ENCODE data around the gene LAD1. TPM values are rescaled to one million over a fixed set of nuclear protein-coding genes. Genes with fewer than 3 reads are reported as not detected.

LAD1 gene
- total and polyA plus RNA-seq, 2 donors (not counting 1 experiment from before 2014, with no cell fraction given) = 0.10 TPM; not detected in 1

GRCh38 chr1:201404055-201404454 lies 4.9 kb upstream of the LAD1 start:
- intact Hi-C loops (cut with micrococcal nuclease) = no loop called here
- Histone ChIP-seq H2AFZ (ENCODE audit: insufficient read depth, low read depth, low read length, poor library complexity, severe bottlenecking) (no peak overlapping the region), H3K4me2 (replicated peaks; ENCODE audit: low read depth, low read length, poor library complexity, severe bottlenecking) (no peak overlapping the region), H3K36me3 (replicated peaks in 1 of 2; ENCODE audit: control extremely low read depth in 1 of 2, control insufficient read depth in 1 of 2, extremely low read depth in 1 of 2, insufficient read depth in 2 of 2, low read length in 1 of 2) (no peaks in the 10 kb centered on the region), H3K9me3 (ENCODE audit: control extremely low read depth in 1 of 3, control insufficient read depth in 2 of 3, insufficient read depth in 1 of 3, low read length in 2 of 3) (no peaks in the 10 kb centered on the region), H3K79me2 (ENCODE audit: control insufficient read depth, insufficient read depth, low read length) (no peaks in the 10 kb centered on the region), H3K4me1 (ENCODE audit: control insufficient read depth in 2 of 2, insufficient read depth in 2 of 2, low read length in 2 of 2) (peaks cover 0 to 4% of the 10 kb centered on the region in 2 donors), H3K9ac (ENCODE audit: low read length) (no peak overlapping the region), H3K4me3 (ENCODE audit: control extremely low read depth in 1 of 5, extremely low read depth in 1 of 5, insufficient read depth in 1 of 5, low read depth in 2 of 5, low read length in 4 of 5) (no peak overlapping the region), H4K20me1 (ENCODE audit: control insufficient read depth, insufficient read depth, low read length, poor library complexity, severe bottlenecking) (no peaks in the 10 kb centered on the region), H3K27me3 (replicated peaks in 1 of 4; ENCODE audit: control extremely low read depth in 1 of 4, control insufficient read depth in 3 of 4, insufficient read depth in 4 of 4, low read length in 3 of 4) (peaks cover 0 to 20% (median 7%) of the 10 kb centered on the region in 4 experiments), H3K27ac (ENCODE audit: low read length in 2 of 2) (no peak overlapping the region)
- WGBS (ENCODE audit: insufficient coverage) = no CpG with 5 or more reads among the region's 7 CpGs
- ATAC-seq (ENCODE audit: low read depth) (no peak), DNase-seq (no peak)
- Mint-ChIP-seq H3K9me3 (ENCODE audit: insufficient read depth) (no peaks in the 10 kb centered on the region), H3K4me1 (no peaks in the 10 kb centered on the region), H3K27ac (no peak overlapping the region), H3K4me3 (no peak overlapping the region), H3K27me3 (peaks cover 8% of the 10 kb centered on the region)
- CTCF ChIA-PET = interaction anchor here (0.9 kb wide), 1 partner anchor 20 kb away, joined by 3 read pairs; no protein-coding TSS in a partner anchor
- POLR2A ChIA-PET = no interaction called here
- TF ChIP-seq EZH2 (IDR thresholded peaks at IDR 0.05; ENCODE audit: borderline replicate concordance, insufficient read depth, low read depth, low read length, poor library complexity, severe bottlenecking) (no peak), CTCF (IDR thresholded peaks at IDR 0.05) (no peak)

- Histone ChIP-seq H3K4me1 (ENCODE audit: control insufficient read depth in 2 of 2, insufficient read depth in 2 of 2, low read length in 2 of 2) (peaks cover 0 to 4% of the 10 kb centered on the region in 2 donors), H3K9ac (ENCODE audit: low read length) (no peak overlapping the region), H3K27me3 (replicated peaks in 1 of 4; ENCODE audit: control extremely low read depth in 1 of 4, control insufficient read depth in 3 of 4, insufficient read depth in 4 of 4, low read length in 3 of 4) (peaks cover 0 to 24% (median 10%) of the 10 kb centered on the region in 4 experiments), H3K79me2 (ENCODE audit: control insufficient read depth, insufficient read depth, low read length) (no peaks in the 10 kb centered on the region), H2AFZ (ENCODE audit: insufficient read depth, low read depth, low read length, poor library complexity, severe bottlenecking) (no peak overlapping the region), H3K4me2 (replicated peaks; ENCODE audit: low read depth, low read length, poor library complexity, severe bottlenecking) (no peak overlapping the region), H4K20me1 (ENCODE audit: control insufficient read depth, insufficient read depth, low read length, poor library complexity, severe bottlenecking) (no peaks in the 10 kb centered on the region), H3K27ac (ENCODE audit: low read length in 2 of 2) (no peak overlapping the region), H3K36me3 (replicated peaks in 1 of 2; ENCODE audit: control extremely low read depth in 1 of 2, control insufficient read depth in 1 of 2, extremely low read depth in 1 of 2, insufficient read depth in 2 of 2, low read length in 1 of 2) (no peaks in the 10 kb centered on the region), H3K4me3 (ENCODE audit: control extremely low read depth in 1 of 5, extremely low read depth in 1 of 5, insufficient read depth in 1 of 5, low read depth in 2 of 5, low read length in 4 of 5) (no peak overlapping the region), H3K9me3 (ENCODE audit: control extremely low read depth in 1 of 3, control insufficient read depth in 2 of 3, insufficient read depth in 1 of 3, low read length in 2 of 3) (no peaks in the 10 kb centered on the region)
- intact Hi-C loops (cut with micrococcal nuclease) = no loop called here
- 60% methylated on average over 1 of the region's 1 CpG for WGBS (ENCODE audit: insufficient coverage)
- no peak overlapping the region for H3K27ac Mint-ChIP-seq
- peaks cover 13% of the 10 kb centered on the region for H3K27me3 Mint-ChIP-seq
- CTCF ChIA-PET = no interaction called here
- ATAC-seq (ENCODE audit: low read depth) (no peak), DNase-seq (no peak)
- H3K4me1 Mint-ChIP-seq = no peaks in the 10 kb centered on the region
- H3K4me3 Mint-ChIP-seq = no peak overlapping the region
- TF ChIP-seq EZH2 (IDR thresholded peaks at IDR 0.05; ENCODE audit: borderline replicate concordance, insufficient read depth, low read depth, low read length, poor library complexity, severe bottlenecking) = no peak
- TF ChIP-seq CTCF (IDR thresholded peaks at IDR 0.05) = no peak
- POLR2A ChIA-PET = no interaction called here
- H3K9me3 Mint-ChIP-seq (ENCODE audit: insufficient read depth) = no peaks in the 10 kb centered on the region
These were observed 4.2 kb upstream of the LAD1 start for GRCh38 chr1:201403359-201403758.

Data from B cell (primary cell).